Measurements from ENCODE around the gene LSAMP.

Gene LSAMP

DNA sequence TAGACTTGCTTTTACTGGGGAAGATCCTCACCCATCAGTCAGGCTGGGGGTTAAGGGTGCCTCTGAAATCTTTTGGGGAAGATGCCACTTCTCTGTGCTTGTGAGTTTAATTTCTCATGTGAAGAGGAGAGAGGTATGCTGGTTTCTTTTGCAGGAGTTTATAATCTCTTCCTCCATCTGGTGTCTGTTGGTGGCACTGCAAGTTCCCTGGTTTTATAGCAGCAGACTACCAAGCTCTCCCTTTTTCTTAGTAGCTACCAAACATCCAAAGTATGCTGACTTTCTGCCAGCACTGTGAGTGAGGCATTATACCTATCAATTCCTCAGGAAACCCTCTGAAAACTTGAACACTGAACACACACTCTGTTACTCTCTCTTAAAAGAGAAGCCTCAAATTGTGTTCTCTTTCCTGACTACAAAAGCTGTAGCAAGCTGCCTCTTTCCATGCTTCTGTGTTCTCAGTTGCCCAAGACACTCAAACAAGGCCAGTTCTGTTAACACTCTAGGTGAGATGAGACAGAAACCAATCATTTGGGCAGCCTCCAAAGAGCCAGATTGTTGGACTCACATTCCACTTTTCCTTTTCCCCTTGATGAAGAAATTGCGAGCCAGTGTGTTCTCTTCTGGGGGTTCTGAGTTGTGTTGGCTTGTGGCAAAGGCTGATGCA is 522.5 kb downstream of the LSAMP start:
- no peak for FAIRE-seq
- no peak for DNase-seq (ENCODE audit: insufficient read length, low spot score)

GRCh38 chr3:115921711-115922110 is 523.6 kb downstream of the LSAMP start:
- DNase-seq (ENCODE audit: insufficient read length, low spot score) (no peak), FAIRE-seq (no peak)

GRCh38 chr3:115918900-115919299 is 526.4 kb downstream of the LSAMP start:
- FAIRE-seq (no peak), DNase-seq (ENCODE audit: insufficient read length, low spot score) (no peak)

- no peak for DNase-seq (ENCODE audit: insufficient read length, low spot score)
- FAIRE-seq = no peak
Measured at GRCh38 chr3:115916866-115917265, 528.4 kb downstream of the LSAMP start.

GRCh38 chr3:115915061-115915460 is 530.2 kb downstream of the LSAMP start:
- FAIRE-seq (no peak), DNase-seq (ENCODE audit: insufficient read length, low spot score) (no peak)

- no peak for FAIRE-seq
- no peak for DNase-seq (ENCODE audit: insufficient read length, low spot score)
Measured at GRCh38 chr3:115913069-115913686, 532.1 kb downstream of the LSAMP start.

DNA sequence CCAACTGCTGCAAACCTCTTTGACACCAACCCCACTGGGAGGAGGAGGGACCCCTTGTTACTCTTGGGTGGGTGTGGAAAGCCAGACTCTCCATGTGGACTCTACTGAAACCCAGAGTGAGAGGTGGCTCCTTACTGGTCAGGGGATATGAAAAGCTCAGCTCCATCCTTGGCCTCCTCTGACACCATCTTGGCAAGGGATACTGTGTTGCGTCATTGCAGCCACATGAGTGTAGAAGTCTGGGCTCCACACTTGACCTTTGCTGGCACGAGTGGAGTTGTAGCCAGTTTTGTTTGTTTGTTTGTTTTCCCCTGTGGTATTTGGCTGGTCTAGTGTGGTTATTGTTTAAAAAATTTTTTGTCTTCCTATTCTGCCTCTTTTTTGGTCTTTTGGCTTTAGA is 532.9 kb downstream of the LSAMP start:
- DNase-seq (ENCODE audit: insufficient read length, low spot score) (no peak), FAIRE-seq (no peak)

DNA sequence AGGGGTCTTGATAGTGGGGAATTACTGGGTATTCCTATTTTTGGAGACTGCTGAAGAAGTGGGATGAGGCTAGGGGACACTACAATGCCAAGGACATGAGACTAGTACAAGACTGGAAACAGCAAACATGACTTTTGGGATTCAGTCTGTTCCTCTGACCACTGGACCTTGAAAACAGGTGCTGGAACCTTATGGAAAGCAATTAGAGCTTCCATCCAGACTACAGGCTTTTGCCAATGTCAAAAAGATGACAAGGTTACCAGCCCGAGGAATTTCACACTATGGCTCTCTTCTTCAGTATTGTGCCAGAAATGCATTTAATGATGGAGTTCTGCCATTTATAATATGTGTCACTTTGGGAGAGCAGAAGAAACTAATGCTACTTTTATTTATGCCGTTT is 539.4 kb downstream of the LSAMP start:
- DNase-seq (ENCODE audit: insufficient read length, low spot score) = no peak
- FAIRE-seq = no peak

DNA sequence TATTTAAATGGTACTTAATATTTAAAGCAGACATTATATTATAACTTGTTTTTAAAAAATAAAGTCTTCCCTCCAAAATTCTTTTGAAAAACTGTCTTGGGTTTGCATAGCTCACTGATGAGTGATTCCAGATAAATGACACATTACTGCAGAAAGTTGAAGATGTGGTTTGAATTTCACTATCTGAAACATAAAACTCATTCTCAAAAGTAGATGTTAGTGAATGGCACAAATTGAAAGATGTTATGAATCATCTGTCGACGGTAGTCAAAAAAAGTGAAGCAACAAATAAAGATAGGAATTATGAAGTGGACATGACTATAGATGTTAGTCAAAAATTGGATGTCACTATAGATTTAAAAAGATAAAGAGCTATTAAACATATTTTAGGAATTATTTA is 541.4 kb downstream of the LSAMP start:
- DNase-seq (ENCODE audit: insufficient read length, low spot score) = no peak
- FAIRE-seq = no peak

DNA sequence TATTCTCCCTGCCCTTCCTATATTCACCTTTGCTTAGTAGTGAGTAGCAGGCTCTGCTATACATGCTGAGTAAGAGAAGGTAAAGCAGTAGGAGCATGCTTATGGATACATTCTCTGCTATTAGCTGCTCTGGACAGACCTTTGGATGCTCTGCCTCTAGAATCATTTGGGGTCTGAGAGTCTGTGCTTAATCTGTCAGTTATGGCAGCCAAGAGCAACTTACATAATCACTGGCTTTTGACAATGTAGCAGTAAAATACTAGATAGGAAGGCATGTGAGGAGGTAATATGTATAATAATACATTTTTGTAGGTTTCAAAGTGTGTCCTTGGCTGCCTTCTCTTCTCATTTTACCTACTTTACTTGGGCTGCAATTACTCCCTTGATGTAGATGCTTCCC is 544.3 kb downstream of the LSAMP start:
- no peak for FAIRE-seq
- DNase-seq (ENCODE audit: insufficient read length, low spot score) = no peak

GRCh38 chr3:115899535-115899934 is 545.8 kb downstream of the LSAMP start:
- DNase-seq (ENCODE audit: insufficient read length, low spot score) (no peak), FAIRE-seq (no peak)

GRCh38 chr3:115898656-115899410 is 546.5 kb downstream of the LSAMP start:
- FAIRE-seq (no peak), DNase-seq (ENCODE audit: insufficient read length, low spot score) (no peak)

DNA sequence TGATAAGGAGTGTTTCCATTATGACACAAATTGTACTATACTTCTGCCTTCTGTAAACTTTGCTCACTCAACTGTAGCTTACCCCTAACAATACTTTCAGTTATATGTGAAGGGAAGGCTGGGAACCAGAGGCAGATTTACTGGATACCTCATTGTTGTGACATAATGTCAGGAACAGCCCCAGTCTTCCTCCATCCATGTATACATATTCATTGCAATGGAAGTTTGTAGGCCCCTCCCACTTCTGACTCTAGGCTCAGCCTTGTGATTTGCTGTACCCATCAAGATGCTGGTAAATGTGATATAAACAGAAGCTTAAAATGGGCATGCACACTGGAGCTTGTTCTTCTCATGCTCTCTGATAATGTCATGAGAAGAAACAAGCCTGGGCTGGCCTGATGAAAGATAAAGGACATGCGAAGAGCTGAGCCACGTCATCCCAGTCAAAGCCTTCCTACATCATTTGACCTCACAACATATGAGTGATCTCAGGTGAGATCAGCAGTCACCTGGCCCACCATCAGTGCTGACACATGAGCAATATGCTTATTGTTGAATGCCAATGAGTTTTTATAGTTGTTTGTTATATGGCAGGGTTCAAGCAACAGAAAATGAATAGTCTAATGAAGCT is 554.2 kb downstream of the LSAMP start:
- no peak for FAIRE-seq
- DNase-seq (ENCODE audit: insufficient read length, low spot score) = no peak

DNA sequence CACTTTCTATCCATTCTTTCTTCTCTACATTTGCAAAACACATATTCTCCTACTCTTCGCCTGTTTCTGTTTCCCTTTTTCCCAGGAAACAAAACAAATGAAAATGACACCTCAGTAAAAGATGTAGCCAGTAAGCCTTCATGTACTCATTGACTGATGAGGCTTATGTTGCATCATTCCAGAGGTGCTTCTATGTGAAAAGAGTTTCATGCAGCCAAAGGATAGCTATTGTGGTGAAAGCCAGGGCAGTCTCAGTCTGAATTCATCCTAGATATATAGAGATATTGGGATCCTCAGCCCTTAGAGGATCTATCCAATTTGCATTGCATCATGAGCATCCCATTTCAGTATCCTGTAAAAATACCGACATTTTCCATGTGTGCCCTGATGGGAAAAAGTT is 554.7 kb downstream of the LSAMP start:
- FAIRE-seq = no peak
- DNase-seq (ENCODE audit: insufficient read length, low spot score) = no peak

- FAIRE-seq = no peak
Measured at GRCh38 chr3:115885621-115886020, 559.7 kb downstream of the LSAMP start.

GRCh38 chr3:115877615-115877899 is 567.7 kb downstream of the LSAMP start:
- no peak for FAIRE-seq

More at GRCh38 chr3:115885621-115886020, 559.7 kb downstream of the LSAMP start:
- no peak for DNase-seq (ENCODE audit: insufficient read length, low spot score)

GRCh38 chr3:115876876-115877614 is 568.2 kb downstream of the LSAMP start:
- DNase-seq (ENCODE audit: insufficient read length, low spot score) (no peak), FAIRE-seq (no peak)

More at GRCh38 chr3:115877615-115877899, 567.7 kb downstream of the LSAMP start:
- no peak for DNase-seq (ENCODE audit: insufficient read length, low spot score)

DNA sequence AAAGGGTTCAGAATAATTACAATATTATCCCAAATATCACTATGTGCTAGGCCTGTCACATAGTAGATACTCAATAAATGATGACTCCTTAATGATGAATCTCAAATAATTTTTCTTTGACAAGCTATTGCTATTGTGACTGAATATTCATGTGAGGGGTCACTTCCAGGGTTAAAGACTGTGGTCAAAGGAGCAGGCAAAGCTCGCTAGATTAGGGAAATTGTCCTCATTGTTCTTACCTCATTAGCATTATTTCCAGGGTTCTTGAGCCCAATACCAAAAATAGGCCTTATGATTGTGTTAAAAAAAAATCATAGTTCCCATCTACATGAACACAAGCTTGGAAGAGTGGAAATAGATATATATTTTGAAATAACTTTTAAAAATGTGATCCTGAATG is 569.8 kb downstream of the LSAMP start:
- FAIRE-seq (no peak), DNase-seq (ENCODE audit: insufficient read length, low spot score) (no peak)

GRCh38 chr3:115871735-115872134 is 573.6 kb downstream of the LSAMP start:
- FAIRE-seq (no peak), DNase-seq (ENCODE audit: insufficient read length, low spot score) (no peak)

GRCh38 chr3:115864911-115865310 is 580.4 kb downstream of the LSAMP start:
- DNase-seq (ENCODE audit: insufficient read length, low spot score) = no peak
- no peak for FAIRE-seq

DNA sequence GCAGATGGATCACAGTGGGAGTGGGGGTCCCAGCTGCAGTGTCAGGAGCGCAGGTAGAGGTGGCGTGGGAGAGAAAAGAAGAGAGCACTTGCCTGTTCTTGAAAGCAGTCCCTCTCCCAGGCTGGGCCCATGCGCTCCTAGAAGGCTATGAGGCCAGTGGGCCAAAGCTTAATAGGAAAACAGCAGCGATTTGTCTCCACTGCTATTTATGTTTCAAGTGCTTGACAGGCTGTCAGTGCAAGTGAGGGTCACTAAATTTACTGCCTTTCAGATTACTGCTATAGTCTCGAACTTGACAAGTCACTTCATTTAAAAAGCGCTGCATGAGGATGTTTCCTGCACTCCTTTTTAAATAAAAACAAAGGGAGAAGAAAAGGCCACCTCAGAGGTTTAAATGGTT is 582.4 kb downstream of the LSAMP start:
- DNase-seq (ENCODE audit: insufficient read length, low spot score) = no peak
- FAIRE-seq = no peak

Data from GM19239 (cell line).